H1 (cell line): Measurements from ENCODE around the gene MPV17L. TPM values are rescaled to one million over a fixed set of nuclear protein-coding genes. Genes with fewer than 3 reads are reported as not detected.

Experiments used
- CTCF ChIA-PET: fragments of 300-600 bp; sonication (Branson Sonifier 250); formaldehyde crosslinking; loops from one replicate; lab custom pipeline; 2021; ENCODE audit not compliant: partially characterized antibody; lab: Charles Lee
- POLR2A ChIA-PET: fragments of 300-600 bp; sonication (Branson Sonifier 250); formaldehyde crosslinking; loops from one replicate; lab custom pipeline; 2021; ENCODE audit warnings: inconsistent platforms; ENCODE audit not compliant: partially characterized antibody; lab: Charles Lee
- DNase-seq, 2 experiments: peaks; one replicate each; pipeline versions ENCODE4 v3.0.0 to v3.0.0-alpha.2; 2010 to 2022; ENCODE audit warnings: low spot score in 2 of 2, low read depth in 1 of 2, mixed read lengths in 1 of 2
- FAIRE-seq: peaks from 2 replicates; lab custom pipeline; 2011; peaks lifted over from hg19 to GRCh38; lab: Jason Lieb, UNC
- H2AFZ ChIP-seq: 2 replicates; pipeline ENCODE4 v1.8.1; 2012; ENCODE audit warnings: low read length, inconsistent platforms
- H2AK5ac ChIP-seq: 2 replicates; pipeline ENCODE4 v1.6.1; 2013; ENCODE audit warnings: low read depth, low read length
- H2BK120ac ChIP-seq: replicated peaks from 2 replicates; pipeline ENCODE3; 2013; ENCODE audit warnings: low read depth, low read length, inconsistent platforms
- H2BK12ac ChIP-seq: 2 replicates; pipeline ENCODE4 v1.6.1; 2013; ENCODE audit warnings: low read depth, low read length
- H2BK15ac ChIP-seq: 2 replicates; pipeline ENCODE4 v1.6.1; 2013; ENCODE audit warnings: low read length
- H2BK20ac ChIP-seq: 2 replicates; pipeline ENCODE4 v1.6.1; 2013; ENCODE audit warnings: low read length
- H2BK5ac ChIP-seq: 2 replicates; pipeline ENCODE4 v1.6.1; 2013; ENCODE audit warnings: low read depth, low read length
- H3K14ac ChIP-seq: 2 replicates; pipeline ENCODE4 v1.6.1; 2013; ENCODE audit warnings: inconsistent platforms; ENCODE audit not compliant: insufficient read length
- H3K18ac ChIP-seq: 2 replicates; pipeline ENCODE4 v1.6.1; 2013; ENCODE audit warnings: low read length; ENCODE audit errors: extremely low read depth
- H3K23ac ChIP-seq: 2 replicates; pipeline ENCODE4 v1.6.1; 2013; ENCODE audit warnings: inconsistent platforms; ENCODE audit not compliant: insufficient read length
- H3K23me2 ChIP-seq: 2 replicates; pipeline ENCODE4 v1.6.1; 2013; ENCODE audit warnings: low read depth, low read length
- H3K27ac ChIP-seq: 2 replicates; pipeline ENCODE4 v1.6.1; 2011; ENCODE audit warnings: low read depth, low read length, inconsistent platforms
- H3K27me3 ChIP-seq, 4 experiments: replicated peaks in 1 of 4; 1 replicate in 1 of 4; 2 replicates in 3 of 4; pipeline versions ENCODE4 v1.6.1 to v1.8.1; 2011 to 2013; ENCODE audit warnings: low read length in 3 of 4, mild to moderate bottlenecking in 3 of 4, inconsistent platforms in 2 of 4, mixed read lengths in 2 of 4, moderate library complexity in 1 of 4; ENCODE audit not compliant: control insufficient read depth in 3 of 4, insufficient read depth in 3 of 4; ENCODE audit errors: extremely low read depth in 1 of 4
- H3K36me3 ChIP-seq, 4 experiments: 2 replicates each; pipeline versions ENCODE4 v1.6.1 to v1.8.1; 2011 to 2013; ENCODE audit warnings: mild to moderate bottlenecking in 4 of 4, low read length in 3 of 4, moderate library complexity in 2 of 4, control low read depth in 1 of 4, inconsistent platforms in 1 of 4; ENCODE audit not compliant: insufficient read depth in 4 of 4, control insufficient read depth in 2 of 4
- H3K4ac ChIP-seq: replicated peaks from 2 replicates; pipeline ENCODE3; 2013; ENCODE audit warnings: low read length, low read depth, mixed read lengths, inconsistent platforms; ENCODE audit not compliant: insufficient read length
- H3K4me1 ChIP-seq, 4 experiments: replicated peaks in 1 of 4; 1 replicate in 1 of 4; 2 replicates in 3 of 4; pipeline versions ENCODE4 v1.6.1 to v1.8.1; 2011 to 2013; ENCODE audit warnings: low read length in 3 of 4, inconsistent platforms in 2 of 4, mixed read lengths in 1 of 4; ENCODE audit not compliant: insufficient read depth in 4 of 4, control insufficient read depth in 3 of 4
- H3K4me2 ChIP-seq, 2 experiments: 2 replicates each; pipeline versions ENCODE4 v1.6.1 to v1.8.1; 2011 to 2013; ENCODE audit warnings: low read depth in 2 of 2, low read length in 2 of 2, control low read depth in 1 of 2, inconsistent platforms in 1 of 2, mild to moderate bottlenecking in 1 of 2; ENCODE audit not compliant: insufficient read depth in 1 of 2
- H3K4me3 ChIP-seq, 4 experiments: fragments of 200-600, 300-600 bp in 1 of 4; sonication (generic), shearing (Covaris generic), sonication (Bioruptor Twin) in 1 of 4; 2 replicates each; pipeline versions ENCODE4 v1.5.1 to v1.8.1; 2011 to 2016; ENCODE audit warnings: low read length in 4 of 4, low read depth in 3 of 4, control low read depth in 2 of 4, inconsistent platforms in 2 of 4, mild to moderate bottlenecking in 2 of 4, mixed read lengths in 1 of 4, moderate library complexity in 1 of 4; ENCODE audit not compliant: insufficient read depth in 2 of 4; ENCODE audit errors: extremely low read depth in 1 of 4
- H3K56ac ChIP-seq: replicated peaks from 2 replicates; pipeline ENCODE3; 2013; ENCODE audit warnings: low read depth, mild to moderate bottlenecking, mixed read lengths, low read length, inconsistent platforms; ENCODE audit not compliant: insufficient read length
- H3K79me1 ChIP-seq: 2 replicates; pipeline ENCODE4 v1.6.1; 2013; ENCODE audit warnings: low read depth, low read length, control low read depth
- H3K79me2 ChIP-seq, 2 experiments: 2 replicates each; pipeline versions ENCODE4 v1.6.1 to v1.8.1; 2012 to 2013; ENCODE audit warnings: low read length in 2 of 2, mild to moderate bottlenecking in 2 of 2, inconsistent platforms in 1 of 2; ENCODE audit not compliant: insufficient read depth in 2 of 2, control insufficient read depth in 1 of 2
- H3K9ac ChIP-seq, 4 experiments: replicated peaks in 1 of 4; 1 replicate in 1 of 4; 2 replicates in 3 of 4; pipeline versions ENCODE4 v1.6.1 to v1.8.1; 2011 to 2013; ENCODE audit warnings: low read depth in 3 of 4, low read length in 3 of 4, control low read depth in 2 of 4, mild to moderate bottlenecking in 2 of 4, moderate library complexity in 2 of 4, inconsistent platforms in 1 of 4; ENCODE audit errors: extremely low read depth in 1 of 4
- H3K9me3 ChIP-seq, 2 experiments: 2 replicates each; pipeline versions ENCODE4 v1.6.1 to v1.8.1; 2012 to 2013; ENCODE audit warnings: mild to moderate bottlenecking in 2 of 2, moderate library complexity in 2 of 2, control low read depth in 1 of 2, inconsistent platforms in 1 of 2, low read depth in 1 of 2, low read length in 1 of 2, mixed read lengths in 1 of 2; ENCODE audit not compliant: insufficient read depth in 2 of 2
- H4K20me1 ChIP-seq, 2 experiments: replicated peaks in 1 of 2; 2 replicates each; pipeline versions ENCODE3 to v1.8.1; 2011 to 2013; ENCODE audit warnings: inconsistent platforms in 2 of 2, low read length in 2 of 2, mild to moderate bottlenecking in 1 of 2; ENCODE audit not compliant: insufficient read depth in 2 of 2, control insufficient read depth in 1 of 2
- H4K5ac ChIP-seq: 2 replicates; pipeline ENCODE4 v1.6.1; 2013; ENCODE audit warnings: low read length, low read depth, mixed read lengths, inconsistent platforms; ENCODE audit not compliant: insufficient read length
- H4K8ac ChIP-seq: 2 replicates; pipeline ENCODE4 v1.8.0; 2013; ENCODE audit warnings: mild to moderate bottlenecking, moderate library complexity, low read length, inconsistent platforms; ENCODE audit not compliant: insufficient read depth; ENCODE audit errors: extremely low read depth
- H4K91ac ChIP-seq: replicated peaks from 2 replicates; pipeline ENCODE3; 2013; ENCODE audit warnings: low read length, mixed read lengths, inconsistent platforms; ENCODE audit not compliant: insufficient read length
- RXRA ChIP-seq: IDR thresholded peaks from 2 replicates; pipeline ENCODE4 v1.6.1; 2011; ENCODE audit warnings: low read depth, mild to moderate bottlenecking, low read length, moderate library complexity; ENCODE audit not compliant: insufficient read depth
- WGBS, 2 experiments: shearing (Covaris generic) in 1 of 2; methylation state at CpG; one replicate each; pipeline versions ENCODE4 v1.1.6 to v1.1.7; 2013 to 2015; ENCODE audit warnings: low lambda C conversion rate in 2 of 2, mixed read lengths in 2 of 2, inconsistent platforms in 1 of 2, low coverage in 1 of 2, missing lambda C conversion rate in 1 of 2; ENCODE audit not compliant: insufficient replicate concordance in 2 of 2, insufficient coverage in 1 of 2, insufficient read length in 1 of 2; ENCODE audit errors: extremely low coverage in 1 of 2, missing lambda C conversion rate in 1 of 2; 5-methylcytosine and 5-hydroxymethylcytosine counted together
- polyA plus RNA-seq, 7 experiments: library from polyadenylated mRNA; depleted of rRNA in 3 of 7; stranded (reverse) in 5 of 7; unstranded in 2 of 7; fragments of >200 nt in 5 of 7; fragments of 200-250 nt in 2 of 7; gene quantifications; 1 replicate in 5 of 7; 2 replicates in 1 of 7; 4 replicates in 1 of 7; pipeline versions ENCODE4 v1.2.1 to v1.2.3, GENCODE V29; 2011 to 2013; ENCODE audit warnings: missing spikeins in 2 of 7, mixed read lengths in 2 of 7
- total RNA-seq: library from RNA; stranded (reverse); fragmentation: NEBNext Ultra II Directional; extraction: Animal tissue kit (Norgen Biotek cat#: 25700); gene quantifications from 2 replicates; pipeline ENCODE4 v1.2.1, GENCODE V29; 2021
- TF ChIP-seq, protein P1 (sequence below): IDR thresholded peaks from 2 replicates; pipeline ENCODE4 v1.6.1; 2012; ENCODE audit warnings: inconsistent platforms

MPV17L gene
- total and polyA plus RNA-seq, 2 of the 8 experiments (the other 6 are each of a cell fraction or from before 2014, with no cell fraction given) = 6.7 to 8.2 TPM

DNA sequence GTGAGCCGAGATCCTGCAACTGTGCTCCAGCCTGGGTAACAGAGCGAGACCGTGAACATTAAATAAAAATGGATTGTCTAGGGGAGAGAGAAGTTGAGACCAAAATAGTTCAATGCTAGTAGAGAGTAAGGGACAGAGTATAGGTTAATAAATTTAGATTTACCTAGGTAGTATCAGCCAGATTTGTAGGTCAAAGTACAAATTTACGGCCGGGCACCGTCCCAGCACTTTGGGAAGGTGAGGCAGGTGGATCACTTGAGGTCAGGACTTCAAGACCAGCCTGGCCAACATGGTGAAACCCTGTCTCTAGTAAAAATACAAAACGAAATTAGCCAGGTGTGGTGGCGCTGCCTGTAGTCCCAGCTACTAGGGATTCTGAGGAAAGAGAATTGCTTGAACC, 26.7 kb downstream of the MPV17L start:
- H2BK15ac ChIP-seq = no peak overlapping the region
- no peak overlapping the region for H4K5ac ChIP-seq
- no peak overlapping the region for H2BK120ac ChIP-seq
- no peak overlapping the region for H2AK5ac ChIP-seq
- DNase-seq = no peak
- ChIA-PET POLR2A (no interaction called here), CTCF (no interaction called here)
- no peak overlapping the region for H4K8ac ChIP-seq
- no peak overlapping the region for H2BK5ac ChIP-seq
- H3K4me3 ChIP-seq = no peak overlapping the region
- H3K23me2 ChIP-seq = no peaks in the 10 kb centered on the region
- WGBS, 2 experiments = 83% methylated on average over 8 of the region's 8 CpGs; no CpG with 5 or more reads in 1 of the 2 experiments
- no peak overlapping the region for H2BK20ac ChIP-seq
- no peak overlapping the region for H3K56ac ChIP-seq
- no peak overlapping the region for H2AFZ ChIP-seq
- H2BK12ac ChIP-seq = no peak overlapping the region
- no peak overlapping the region for H3K23ac ChIP-seq
- no peaks in the 10 kb centered on the region for H3K36me3 ChIP-seq
- no peak overlapping the region for H4K91ac ChIP-seq
- no peaks in the 10 kb centered on the region for H3K79me2 ChIP-seq
- no peak overlapping the region for H3K27ac ChIP-seq
- H3K14ac ChIP-seq = no peak overlapping the region
- H4K20me1 ChIP-seq = no peaks in the 10 kb centered on the region
- no peaks in the 10 kb centered on the region for H3K27me3 ChIP-seq
- H3K4ac ChIP-seq = no peak overlapping the region
- no peak overlapping the region for H3K9ac ChIP-seq
- no peak for FAIRE-seq
- H3K79me1 ChIP-seq = no peaks in the 10 kb centered on the region
- no peak overlapping the region for H3K4me2 ChIP-seq
- no peaks in the 10 kb centered on the region for H3K9me3 ChIP-seq
- no peaks in the 10 kb centered on the region for H3K4me1 ChIP-seq
- H3K18ac ChIP-seq = no peak overlapping the region
- no peak for TF ChIP-seq RXRA
- TF ChIP-seq, protein P1, sequence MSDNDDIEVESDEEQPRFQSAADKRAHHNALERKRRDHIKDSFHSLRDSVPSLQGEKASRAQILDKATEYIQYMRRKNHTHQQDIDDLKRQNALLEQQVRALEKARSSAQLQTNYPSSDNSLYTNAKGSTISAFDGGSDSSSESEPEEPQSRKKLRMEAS = no peak
